GM19035 (cell line): ENCODE data around the gene LZTR1.
"Not testable (repeated sequence)": the region's sequence is repeated elsewhere in the genome, so short reads cannot be mapped to it uniquely, and the experiment has no call there.

Experiments used
- ATAC-seq: cut with Tn5 transposase; IDR thresholded peaks from one replicate; pipeline ENCODE4 v1.9.1; 2021; ENCODE audit not compliant: unreplicated experiment

Gene LZTR1

GRCh38 chr22:21032037-21032867, 50.2 kb downstream of the LZTR1 start, which contains the start of gene SLC7A4:
TSS of gene SLC7A4 (minus strand) at chr22:21032561. CDS start at chr22:21031812, 749 bp downstream.
- no peak for ATAC-seq

DNA sequence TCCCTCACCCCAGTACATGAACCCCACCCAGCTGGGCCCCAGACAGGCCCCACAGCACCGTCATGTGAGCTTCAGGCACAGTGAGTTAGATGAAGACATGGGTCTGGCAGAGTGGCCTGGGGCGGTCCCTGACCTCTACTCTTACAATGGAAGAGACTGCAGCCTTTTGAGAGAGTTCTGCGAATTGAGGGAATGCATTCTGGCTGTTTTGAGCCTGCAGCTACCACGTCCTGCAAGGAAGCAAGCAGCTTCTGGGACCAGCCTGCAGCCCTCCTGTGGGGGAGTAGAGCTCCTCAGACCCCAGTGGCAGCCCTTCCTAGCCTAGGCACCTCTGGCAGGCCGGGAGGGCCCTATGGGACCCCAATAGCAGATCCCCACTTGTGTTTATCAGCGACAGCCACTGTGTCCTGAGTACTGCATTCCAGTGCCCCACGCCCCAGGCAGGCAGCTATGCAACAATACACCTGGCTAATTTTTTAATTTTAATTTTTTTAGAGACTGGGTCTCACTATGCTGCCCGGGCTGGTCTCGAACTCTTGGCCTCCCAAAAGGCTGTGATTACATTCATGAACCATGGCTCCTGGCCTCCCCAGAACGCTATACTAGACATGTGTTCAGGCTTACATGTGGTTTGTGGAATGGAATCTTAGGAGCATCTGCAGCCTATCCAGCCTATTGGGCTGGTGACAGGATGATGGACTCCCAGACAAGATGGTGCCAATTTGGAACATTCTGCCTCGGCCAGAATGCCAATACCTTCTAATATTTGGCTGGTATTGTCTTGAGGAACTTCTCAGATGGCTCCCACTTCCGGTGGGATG, 51.0 kb downstream of the LZTR1 start:
- no peak for ATAC-seq

- no peak for ATAC-seq
Measured at GRCh38 chr22:21033895-21034294, 51.8 kb downstream of the LZTR1 start.

DNA sequence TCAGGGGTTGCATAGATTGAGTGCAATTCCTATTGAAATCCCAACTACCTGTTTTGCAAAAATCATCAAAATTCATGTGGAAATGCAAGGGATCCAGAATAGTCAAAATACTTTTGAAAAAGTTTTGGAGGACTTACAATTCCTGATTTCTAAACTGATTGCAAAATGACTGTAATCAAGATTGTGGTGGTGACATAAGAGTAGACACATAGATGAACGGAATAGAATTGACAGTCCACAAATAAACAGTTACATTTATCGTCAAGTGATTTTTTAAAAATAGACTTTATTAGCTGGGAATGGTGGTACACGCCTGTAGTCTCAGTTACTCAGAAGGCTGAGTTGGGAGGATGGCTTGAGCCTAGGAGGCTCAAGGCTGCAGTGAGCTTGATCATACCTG, 52.9 kb downstream of the LZTR1 start:
- ATAC-seq: no peak

GRCh38 chr22:21038405-21038804, 56.3 kb downstream of the LZTR1 start:
- no peak for ATAC-seq

GRCh38 chr22:21039158-21039557, 57.1 kb downstream of the LZTR1 start:
- not testable (repeated sequence) for ATAC-seq

GRCh38 chr22:21041937-21042336, 59.8 kb downstream of the LZTR1 start:
- ATAC-seq: no peak

DNA sequence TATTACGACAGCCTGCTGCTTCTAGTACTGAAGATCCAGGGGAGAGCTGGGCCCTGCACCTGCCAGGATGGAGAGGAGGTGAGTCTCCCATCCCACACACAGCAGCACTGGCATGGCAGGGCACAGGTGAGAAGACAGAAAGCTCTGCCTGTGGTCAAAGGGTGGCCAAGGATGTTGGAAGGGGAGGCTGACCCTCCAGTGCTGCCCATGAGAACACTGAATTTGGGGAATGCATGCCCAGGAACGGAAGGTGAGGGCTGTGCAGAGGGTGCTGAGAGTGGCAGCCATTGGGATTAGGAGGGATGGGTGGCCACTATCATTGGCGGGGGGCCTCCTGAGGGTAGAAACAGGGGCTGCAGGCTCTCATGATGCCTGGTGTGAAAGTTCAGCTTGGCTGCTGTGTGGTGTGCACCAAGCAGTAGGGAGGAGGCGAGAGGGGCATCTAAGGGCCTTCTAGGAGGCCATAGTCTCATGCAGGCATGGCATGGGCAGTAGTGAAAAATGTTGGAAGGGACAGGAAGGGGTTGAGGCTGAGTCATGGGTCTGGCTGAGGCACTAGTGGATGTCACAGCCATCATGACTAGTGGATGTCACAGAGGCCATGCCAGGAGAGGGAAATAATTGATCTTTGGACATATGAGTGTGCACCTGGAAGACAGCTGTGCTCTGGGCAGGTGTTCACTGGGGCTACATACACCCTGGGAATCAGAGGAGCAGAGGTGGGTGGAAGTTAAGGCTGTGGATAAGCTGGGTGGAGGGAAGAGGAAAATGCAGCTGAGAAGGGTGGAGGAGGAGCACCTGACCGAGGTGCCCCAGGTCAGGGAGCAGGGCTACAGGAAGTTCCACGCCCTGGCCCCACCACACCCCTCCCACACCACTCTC, 61.1 kb downstream of the LZTR1 start:
- no peak for ATAC-seq

- no peak for ATAC-seq
Measured at GRCh38 chr22:21043860-21044535, 61.9 kb downstream of the LZTR1 start.

DNA sequence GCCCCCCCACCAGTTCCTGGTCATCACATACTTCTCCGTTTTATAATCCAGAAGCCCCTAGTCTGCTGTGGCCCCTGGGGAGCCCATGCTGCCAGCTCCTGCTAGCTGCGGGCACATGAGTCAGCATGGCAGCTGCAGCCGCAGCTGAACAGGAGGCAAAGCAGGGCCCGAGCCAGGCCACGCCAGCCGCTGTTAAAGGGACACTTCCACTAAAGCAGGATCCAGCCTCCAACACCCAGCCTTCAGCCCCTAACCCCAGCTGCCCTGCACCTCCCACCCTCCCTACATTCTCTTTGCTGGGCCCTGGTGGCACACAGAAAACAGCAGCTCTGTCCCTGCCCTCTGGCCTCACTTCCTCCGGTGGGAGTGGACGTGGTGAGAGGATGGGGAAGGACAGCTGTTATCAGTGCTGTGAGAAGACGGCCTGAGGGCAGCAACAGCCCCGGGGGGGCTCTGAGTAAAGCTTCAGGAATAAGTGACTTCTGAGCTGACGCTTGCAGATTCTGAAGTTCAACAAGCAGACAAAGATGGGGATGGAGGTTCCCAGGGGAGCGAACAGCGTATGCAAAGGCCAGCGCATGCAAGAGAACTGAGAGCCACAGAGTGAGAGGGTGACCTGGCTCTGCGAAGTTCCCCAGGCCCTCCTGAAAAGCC, 63.0 kb downstream of the LZTR1 start:
- ATAC-seq: no peak

GRCh38 chr22:21045585-21046294, 63.6 kb downstream of the LZTR1 start, which contains the start of gene LRRC74B:
TSS of gene LRRC74B (plus strand) at chr22:21045946. CDS start at chr22:21045987, 41 bp downstream.
- peak; percentile 83 for ATAC-seq

- ATAC-seq: no peak
Measured at GRCh38 chr22:21047035-21047661, 65.1 kb downstream of the LZTR1 start.

DNA sequence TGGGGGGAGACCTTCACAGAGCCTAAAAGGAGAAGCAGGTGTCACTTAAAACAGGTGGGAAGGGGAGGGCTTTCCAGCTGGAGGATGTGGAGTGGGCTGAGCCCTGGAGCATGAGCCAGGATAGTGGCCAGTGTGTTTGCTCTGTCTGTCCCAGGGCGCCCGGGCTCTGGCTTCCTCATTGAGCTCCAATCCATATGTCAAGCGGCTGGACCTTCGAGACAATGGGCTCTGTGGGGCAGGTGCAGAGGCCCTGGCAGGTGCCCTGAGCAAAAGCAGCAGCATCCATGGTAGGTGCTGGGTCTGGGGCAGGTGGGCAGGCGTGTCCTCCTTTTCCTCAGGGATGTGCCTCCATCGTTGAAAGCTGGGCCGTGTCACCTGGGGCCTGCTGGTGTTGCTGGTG, 65.6 kb downstream of the LZTR1 start:
- ATAC-seq: no peak

GRCh38 chr22:21048448-21048847, 66.4 kb downstream of the LZTR1 start:
- not testable (repeated sequence) for ATAC-seq
